ENCODE data around the gene PCDHB3.
A peak's percentile ranks its signal among the peaks of the same experiment; 100 is the strongest.

GRCh38 chr5:141121563-141121962 is 21.3 kb downstream of the PCDHB3 start, which contains the start of gene PCDHB4:
- TF ChIP-seq, protein P1, sequence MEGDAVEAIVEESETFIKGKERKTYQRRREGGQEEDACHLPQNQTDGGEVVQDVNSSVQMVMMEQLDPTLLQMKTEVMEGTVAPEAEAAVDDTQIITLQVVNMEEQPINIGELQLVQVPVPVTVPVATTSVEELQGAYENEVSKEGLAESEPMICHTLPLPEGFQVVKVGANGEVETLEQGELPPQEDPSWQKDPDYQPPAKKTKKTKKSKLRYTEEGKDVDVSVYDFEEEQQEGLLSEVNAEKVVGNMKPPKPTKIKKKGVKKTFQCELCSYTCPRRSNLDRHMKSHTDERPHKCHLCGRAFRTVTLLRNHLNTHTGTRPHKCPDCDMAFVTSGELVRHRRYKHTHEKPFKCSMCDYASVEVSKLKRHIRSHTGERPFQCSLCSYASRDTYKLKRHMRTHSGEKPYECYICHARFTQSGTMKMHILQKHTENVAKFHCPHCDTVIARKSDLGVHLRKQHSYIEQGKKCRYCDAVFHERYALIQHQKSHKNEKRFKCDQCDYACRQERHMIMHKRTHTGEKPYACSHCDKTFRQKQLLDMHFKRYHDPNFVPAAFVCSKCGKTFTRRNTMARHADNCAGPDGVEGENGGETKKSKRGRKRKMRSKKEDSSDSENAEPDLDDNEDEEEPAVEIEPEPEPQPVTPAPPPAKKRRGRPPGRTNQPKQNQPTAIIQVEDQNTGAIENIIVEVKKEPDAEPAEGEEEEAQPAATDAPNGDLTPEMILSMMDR (IDR thresholded peaks at IDR 0.05) = peak in 3 of 4 experiments; percentile 13 to 50 (median 23)
- TF ChIP-seq POLR2A (IDR thresholded peaks at IDR 0.05) = no peak

Data from uterus (tissue), 2 donors.